Measurements from ENCODE around the gene ATP6V0C. TPM values are rescaled to one million over a fixed set of nuclear protein-coding genes. Genes with fewer than 3 reads are reported as not detected.
A peak's percentile ranks its signal among the peaks of the same experiment; 100 is the strongest.

The ATP6V0C gene
- total RNA-seq, 1 experiment from 2014 or later: 67.4 TPM

DNA sequence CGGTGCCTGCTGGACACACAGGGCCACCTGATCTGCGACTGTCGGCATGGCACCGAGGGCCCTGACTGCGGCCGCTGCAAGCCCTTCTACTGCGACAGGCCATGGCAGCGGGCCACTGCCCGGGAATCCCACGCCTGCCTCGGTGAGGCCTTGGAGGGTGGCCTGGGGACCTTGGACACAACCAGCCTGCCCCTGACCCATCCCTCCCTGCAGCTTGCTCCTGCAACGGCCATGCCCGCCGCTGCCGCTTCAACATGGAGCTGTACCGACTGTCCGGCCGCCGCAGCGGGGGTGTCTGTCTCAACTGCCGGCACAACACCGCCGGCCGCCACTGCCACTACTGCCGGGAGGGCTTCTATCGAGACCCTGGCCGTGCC is 41.3 kb upstream of the ATP6V0C start:
- intact Hi-C loops (cut with micrococcal nuclease): no loop called here
- Histone ChIP-seq H3K4me2 (ENCODE audit: low read length) (no peak overlapping the region), H3K36me3 (ENCODE audit: low read depth, low read length) (no peaks in the 10 kb centered on the region), H3K9me2 (replicated peaks; ENCODE audit: low read length) (no peaks in the 10 kb centered on the region), H2AFZ (ENCODE audit: low read length) (no peak overlapping the region), H3F3A (ENCODE audit: low read length, unreplicated experiment) (no peaks in the 10 kb centered on the region), H3K79me2 (ENCODE audit: low read length) (peaks cover 21% of the 10 kb centered on the region), H3K9ac (ENCODE audit: low read length) (no peak overlapping the region), H3K4me1 (ENCODE audit: insufficient read depth, low read length) (peaks cover 9% of the 10 kb centered on the region; the same call in 1 of the 2 replicates), H3K27ac (ENCODE audit: low read length) (no peak overlapping the region), H3K27me3 (ENCODE audit: low read length) (no peaks in the 10 kb centered on the region), H3K4me3 (ENCODE audit: low read length) (no peak overlapping the region), H3K9me3 (ENCODE audit: low read length) (no peaks in the 10 kb centered on the region), H4K20me1 (ENCODE audit: low read length) (no peaks in the 10 kb centered on the region)
- no peak for TF ChIP-seq EZH2phosphoT487 (IDR thresholded peaks at IDR 0.05; ENCODE audit: borderline replicate concordance, low read length)
- no peak for TF ChIP-seq EZH2 (IDR thresholded peaks at IDR 0.05; ENCODE audit: low read length, unreplicated experiment)
- TF ChIP-seq, protein P1, sequence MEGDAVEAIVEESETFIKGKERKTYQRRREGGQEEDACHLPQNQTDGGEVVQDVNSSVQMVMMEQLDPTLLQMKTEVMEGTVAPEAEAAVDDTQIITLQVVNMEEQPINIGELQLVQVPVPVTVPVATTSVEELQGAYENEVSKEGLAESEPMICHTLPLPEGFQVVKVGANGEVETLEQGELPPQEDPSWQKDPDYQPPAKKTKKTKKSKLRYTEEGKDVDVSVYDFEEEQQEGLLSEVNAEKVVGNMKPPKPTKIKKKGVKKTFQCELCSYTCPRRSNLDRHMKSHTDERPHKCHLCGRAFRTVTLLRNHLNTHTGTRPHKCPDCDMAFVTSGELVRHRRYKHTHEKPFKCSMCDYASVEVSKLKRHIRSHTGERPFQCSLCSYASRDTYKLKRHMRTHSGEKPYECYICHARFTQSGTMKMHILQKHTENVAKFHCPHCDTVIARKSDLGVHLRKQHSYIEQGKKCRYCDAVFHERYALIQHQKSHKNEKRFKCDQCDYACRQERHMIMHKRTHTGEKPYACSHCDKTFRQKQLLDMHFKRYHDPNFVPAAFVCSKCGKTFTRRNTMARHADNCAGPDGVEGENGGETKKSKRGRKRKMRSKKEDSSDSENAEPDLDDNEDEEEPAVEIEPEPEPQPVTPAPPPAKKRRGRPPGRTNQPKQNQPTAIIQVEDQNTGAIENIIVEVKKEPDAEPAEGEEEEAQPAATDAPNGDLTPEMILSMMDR (conservative IDR thresholded peaks at IDR 0.05; ENCODE audit: low read depth, low read length): no peak
- ATAC-seq: no peak
- no peak for DNase-seq
- BruUV-seq (replicated peaks): no TSS peak
- POLR2A ChIA-PET (ENCODE audit: unreplicated experiment): no interaction called here
- CTCF ChIA-PET: no interaction called here

- H3K9me3 ChIP-seq (ENCODE audit: low read length): no peaks in the 10 kb centered on the region
- ATAC-seq (no peak), DNase-seq (no peak)
- no peaks in the 10 kb centered on the region for H3K9me2 ChIP-seq (replicated peaks; ENCODE audit: low read length)
- ChIA-PET POLR2A (ENCODE audit: unreplicated experiment) (no interaction called here), CTCF (no interaction called here)
- no peaks in the 10 kb centered on the region for H4K20me1 ChIP-seq (ENCODE audit: low read length)
- H3K36me3 ChIP-seq (ENCODE audit: low read depth, low read length): no peaks in the 10 kb centered on the region
- H3K79me2 ChIP-seq (ENCODE audit: low read length): peaks cover 25% of the 10 kb centered on the region
- peak overlapping the region; percentile 86 for H3K4me2 ChIP-seq (ENCODE audit: low read length)
- peak overlapping the region; percentile 57; the same call in 1 of the 2 replicates for H3K4me3 ChIP-seq (ENCODE audit: low read length)
- intact Hi-C loops (cut with micrococcal nuclease): no loop called here
- TF ChIP-seq EZH2 (IDR thresholded peaks at IDR 0.05; ENCODE audit: low read length, unreplicated experiment) (no peak), EZH2phosphoT487 (IDR thresholded peaks at IDR 0.05; ENCODE audit: borderline replicate concordance, low read length) (no peak)
- TF ChIP-seq, protein P1 (conservative IDR thresholded peaks at IDR 0.05; ENCODE audit: low read depth, low read length): no peak
- no peaks in the 10 kb centered on the region for H3F3A ChIP-seq (ENCODE audit: low read length, unreplicated experiment)
- H3K27me3 ChIP-seq (ENCODE audit: low read length): no peaks in the 10 kb centered on the region
- no peak overlapping the region for H3K9ac ChIP-seq (ENCODE audit: low read length)
- no peak overlapping the region for H3K27ac ChIP-seq (ENCODE audit: low read length)
- BruUV-seq (replicated peaks): no TSS peak
- no peak overlapping the region for H2AFZ ChIP-seq (ENCODE audit: low read length)
- H3K4me1 ChIP-seq (ENCODE audit: insufficient read depth, low read length): peaks cover 6% of the 10 kb centered on the region; the same call in 1 of the 2 replicates
Observed at GRCh38 chr16:2472885-2473445, 40.8 kb upstream of the ATP6V0C start.

GRCh38 chr16:2473446-2473926 is 40.3 kb upstream of the ATP6V0C start:
- intact Hi-C loops (cut with micrococcal nuclease): no loop called here
- Histone ChIP-seq H3K79me2 (ENCODE audit: low read length) (peaks cover 31% of the 10 kb centered on the region), H3K36me3 (ENCODE audit: low read depth, low read length) (no peaks in the 10 kb centered on the region), H3K27me3 (ENCODE audit: low read length) (no peaks in the 10 kb centered on the region), H2AFZ (ENCODE audit: low read length) (no peak overlapping the region), H3K9me3 (ENCODE audit: low read length) (no peaks in the 10 kb centered on the region), H3K27ac (ENCODE audit: low read length) (no peak overlapping the region), H3K9ac (ENCODE audit: low read length) (no peak overlapping the region), H3F3A (ENCODE audit: low read length, unreplicated experiment) (no peaks in the 10 kb centered on the region), H3K4me1 (ENCODE audit: insufficient read depth, low read length) (peaks cover 1% of the 10 kb centered on the region; the same call in 1 of the 2 replicates), H4K20me1 (ENCODE audit: low read length) (no peaks in the 10 kb centered on the region), H3K4me3 (ENCODE audit: low read length) (peak overlapping the region; percentile 57), H3K9me2 (replicated peaks; ENCODE audit: low read length) (no peaks in the 10 kb centered on the region), H3K4me2 (ENCODE audit: low read length) (peak overlapping the region; percentile 86)
- BruUV-seq (replicated peaks): no TSS peak
- ATAC-seq: peak; percentile 1; the same call in 1 of the 2 replicates
- ChIA-PET POLR2A (ENCODE audit: unreplicated experiment) (no interaction called here), CTCF (no interaction called here)
- TF ChIP-seq EZH2phosphoT487 (IDR thresholded peaks at IDR 0.05; ENCODE audit: borderline replicate concordance, low read length): no peak
- TF ChIP-seq, protein P1 (conservative IDR thresholded peaks at IDR 0.05; ENCODE audit: low read depth, low read length): no peak
- TF ChIP-seq EZH2 (IDR thresholded peaks at IDR 0.05; ENCODE audit: low read length, unreplicated experiment): no peak
- peak; percentile 26 for DNase-seq

All from PC-3 (cell line).